IPS-18c (cell line): ENCODE results near the gene PHLPP1.

ENCODE experiments used
- H3K4me3 ChIP-seq: 2 replicates; pipeline ENCODE4 v1.7.0; 2013; ENCODE audit warnings: low read depth, mild to moderate bottlenecking, low read length, moderate library complexity; ENCODE audit not compliant: insufficient read depth
- H3K9me3 ChIP-seq: one replicate; pipeline ENCODE4 v1.6.1; 2013; ENCODE audit warnings: mild to moderate bottlenecking, low read length, moderate library complexity; ENCODE audit not compliant: control insufficient read depth, insufficient read depth

PHLPP1 gene

DNA sequence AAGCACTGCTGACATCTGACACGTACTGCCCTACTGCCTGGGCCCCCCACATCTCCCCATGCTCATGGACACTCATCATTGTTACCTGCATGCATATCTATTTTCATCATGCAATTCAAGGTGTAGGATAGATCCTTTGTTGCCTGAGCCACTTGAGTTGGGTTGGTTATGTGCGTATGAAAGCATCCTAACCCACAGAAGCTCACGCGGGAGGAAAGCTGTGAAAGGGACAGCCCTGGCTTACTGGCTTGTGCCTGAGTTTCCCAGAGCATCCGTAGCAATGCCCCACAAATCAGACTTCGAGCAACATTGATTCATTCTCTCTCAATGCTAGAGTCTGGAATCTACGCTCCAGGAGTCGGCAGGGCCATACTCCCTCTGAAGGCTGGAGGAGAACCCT lies 285.5 kb downstream of the PHLPP1 start:
- no peak overlapping the region for H3K4me3 ChIP-seq
- no peaks in the 10 kb centered on the region for H3K9me3 ChIP-seq

GRCh38 chr18:63001861-63002260 lies 286.5 kb downstream of the PHLPP1 start:
- H3K9me3 ChIP-seq, result no peaks in the 10 kb centered on the region

DNA sequence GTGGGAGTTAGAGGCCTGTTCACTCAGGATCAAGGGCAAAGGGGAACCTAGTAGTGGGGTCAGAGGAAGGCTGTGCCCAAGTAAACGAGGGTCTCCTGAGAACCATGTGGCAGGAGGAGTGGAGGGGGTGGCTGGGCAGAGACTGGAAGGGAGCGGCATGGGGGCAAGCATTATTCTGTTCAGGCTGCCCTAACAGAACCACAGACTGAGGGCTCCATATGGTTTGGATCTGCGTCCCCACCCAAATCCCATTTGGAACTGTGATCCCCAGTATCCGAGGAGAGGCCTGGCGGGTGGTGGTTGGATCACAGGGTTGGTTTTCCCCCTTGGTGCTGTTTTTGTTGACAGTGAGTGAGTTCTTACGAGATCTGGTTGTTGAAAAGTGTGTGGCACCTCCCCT lies 287.0 kb downstream of the PHLPP1 start:
- Histone ChIP-seq H3K9me3 (no peaks in the 10 kb centered on the region), H3K4me3 (no peak overlapping the region)

More at GRCh38 chr18:63001861-63002260, 286.5 kb downstream of the PHLPP1 start:
- H3K4me3 ChIP-seq, result no peak overlapping the region

- H3K4me3 ChIP-seq, result no peak overlapping the region
Measured at GRCh38 chr18:63002803-63003445, 287.6 kb downstream of the PHLPP1 start.

GRCh38 chr18:63003899-63004298 lies 288.6 kb downstream of the PHLPP1 start:
- Histone ChIP-seq H3K9me3 (no peaks in the 10 kb centered on the region), H3K4me3 (no peak overlapping the region)

More at GRCh38 chr18:63002803-63003445, 287.6 kb downstream of the PHLPP1 start:
- no peaks in the 10 kb centered on the region for H3K9me3 ChIP-seq

GRCh38 chr18:63004466-63005089 lies 289.2 kb downstream of the PHLPP1 start:
- H3K4me3 ChIP-seq, result no peak overlapping the region

DNA sequence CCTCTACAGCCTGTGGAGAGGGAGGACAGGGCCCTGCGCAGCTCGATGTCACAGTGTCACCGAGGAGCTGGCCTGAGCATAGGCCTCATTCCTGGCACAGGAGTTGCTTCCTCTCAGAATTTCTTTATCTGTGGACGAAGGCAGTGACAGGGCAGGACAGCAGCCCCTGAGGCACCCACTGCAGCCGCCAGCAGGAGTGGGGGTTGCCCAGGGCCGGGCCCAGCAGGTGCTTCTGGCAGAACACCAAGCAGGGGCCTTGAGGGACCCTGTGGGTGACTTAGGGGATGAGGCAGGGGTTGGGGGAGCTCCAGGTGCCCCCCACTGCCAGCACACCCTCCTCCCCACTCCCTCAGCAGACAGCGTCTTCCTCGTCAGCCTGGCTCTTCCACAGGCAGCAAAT lies 290.0 kb downstream of the PHLPP1 start:
- Histone ChIP-seq H3K9me3 (no peaks in the 10 kb centered on the region), H3K4me3 (no peak overlapping the region)

More at GRCh38 chr18:63004466-63005089, 289.2 kb downstream of the PHLPP1 start:
- no peaks in the 10 kb centered on the region for H3K9me3 ChIP-seq

DNA sequence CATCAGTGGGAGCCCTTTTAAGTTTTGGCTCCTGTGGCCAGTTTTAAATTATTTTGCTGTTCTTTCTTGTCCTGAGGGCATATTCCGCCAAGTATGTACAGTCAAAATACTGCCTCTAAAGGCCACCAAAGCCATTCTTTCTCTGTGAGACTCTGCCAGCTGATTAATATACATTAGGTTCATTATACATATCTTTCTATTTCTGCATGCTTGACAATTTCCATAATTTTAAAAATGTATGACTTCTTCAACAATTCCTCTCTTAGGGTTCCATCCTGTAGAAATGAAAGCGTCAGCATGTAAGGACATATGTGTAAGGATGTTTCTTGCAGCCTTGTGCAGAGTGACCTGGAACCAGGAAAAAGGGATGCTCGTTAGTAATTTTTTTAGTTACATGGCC lies 291.9 kb downstream of the PHLPP1 start:
- Histone ChIP-seq H3K4me3 (no peak overlapping the region), H3K9me3 (no peaks in the 10 kb centered on the region)

DNA sequence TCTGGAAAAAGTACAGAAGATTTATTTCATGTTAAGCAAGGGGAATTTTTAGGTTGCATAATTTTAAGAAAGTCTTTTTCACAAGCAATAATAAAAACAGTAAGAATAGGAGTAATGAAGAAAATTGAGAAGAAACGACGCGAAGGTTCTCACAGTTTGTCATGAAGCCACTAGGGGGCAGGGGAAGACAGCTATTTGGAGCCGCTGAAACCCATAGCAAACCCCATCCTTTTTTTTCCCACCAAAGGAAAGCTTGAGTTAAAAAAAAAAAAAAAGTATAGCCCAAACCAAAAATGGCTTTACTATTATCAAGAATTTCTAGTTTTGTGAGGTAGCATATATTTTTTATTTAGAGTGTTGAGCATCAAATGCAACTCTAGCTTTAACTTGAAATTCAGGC lies 300.9 kb downstream of the PHLPP1 start:
- H3K4me3 ChIP-seq, result no peak overlapping the region
- no peaks in the 10 kb centered on the region for H3K9me3 ChIP-seq

DNA sequence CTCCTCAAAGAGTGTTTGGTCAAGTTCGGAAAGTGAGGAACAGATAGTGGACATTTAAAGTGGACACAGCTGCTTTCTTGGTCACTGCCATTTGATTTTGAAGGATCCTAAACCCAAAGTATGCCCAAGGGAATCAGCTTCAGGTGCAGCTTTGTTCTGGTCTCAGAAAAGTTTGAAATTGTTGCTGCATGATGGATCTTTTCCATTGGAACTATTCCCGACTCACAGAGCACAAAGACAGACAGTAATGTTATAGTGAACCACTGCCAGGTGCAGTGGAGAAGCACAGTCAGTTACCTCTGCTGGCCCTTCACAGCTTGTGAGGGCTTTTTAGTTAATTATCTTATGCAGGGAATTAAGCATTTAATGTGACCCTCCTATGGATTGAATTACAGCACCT lies 301.7 kb downstream of the PHLPP1 start:
- H3K9me3 ChIP-seq, result no peaks in the 10 kb centered on the region

GRCh38 chr18:63017977-63018376 lies 302.6 kb downstream of the PHLPP1 start:
- Histone ChIP-seq H3K9me3 (no peaks in the 10 kb centered on the region), H3K4me3 (no peak overlapping the region)

More for the DNA sequence above, 301.7 kb downstream of the PHLPP1 start:
- no peak overlapping the region for H3K4me3 ChIP-seq

GRCh38 chr18:63022429-63023022 lies 307.2 kb downstream of the PHLPP1 start:
- Histone ChIP-seq H3K9me3 (no peaks in the 10 kb centered on the region), H3K4me3 (no peak overlapping the region)

DNA sequence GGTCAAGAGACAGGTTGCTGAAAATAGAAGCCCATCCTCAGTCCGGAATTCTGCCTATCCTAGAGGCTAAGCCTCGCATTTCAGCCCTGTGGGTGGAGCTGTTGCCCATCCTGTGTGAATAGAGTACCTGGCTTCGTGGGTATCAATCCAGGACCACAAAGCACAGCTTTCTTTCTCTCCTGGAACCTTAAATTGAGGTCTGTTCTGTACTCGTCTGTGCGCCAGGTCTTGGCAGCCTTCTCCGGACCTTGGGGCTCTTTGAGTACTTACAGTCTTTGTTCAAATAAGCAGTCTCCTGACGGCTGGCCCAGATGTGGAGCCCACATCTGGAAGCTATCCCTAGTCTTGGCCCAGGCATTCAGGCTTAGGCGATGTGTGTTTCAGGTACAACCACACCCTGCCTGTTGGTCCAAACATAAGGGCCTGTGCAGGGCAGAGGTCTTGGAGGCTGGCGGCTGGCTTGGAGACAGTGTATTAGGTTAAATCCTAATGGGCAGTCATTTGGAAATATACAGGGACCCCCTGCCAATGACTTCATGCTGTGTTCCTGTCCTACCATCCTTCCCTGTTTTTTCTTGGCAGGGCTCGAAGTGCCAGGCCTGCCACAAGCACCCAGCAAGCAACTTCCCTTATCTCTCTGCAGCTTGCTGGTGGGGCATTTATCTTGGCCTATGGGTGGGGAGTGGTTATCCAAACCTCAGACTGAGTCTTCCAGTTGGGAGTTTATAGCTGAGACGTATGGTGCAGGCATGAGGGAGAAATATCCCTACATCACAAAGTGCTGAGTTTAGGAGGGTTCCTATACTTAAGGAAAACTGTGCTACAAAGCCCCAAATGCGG lies 310.1 kb downstream of the PHLPP1 start:
- Histone ChIP-seq H3K9me3 (no peaks in the 10 kb centered on the region), H3K4me3 (no peak overlapping the region)

DNA sequence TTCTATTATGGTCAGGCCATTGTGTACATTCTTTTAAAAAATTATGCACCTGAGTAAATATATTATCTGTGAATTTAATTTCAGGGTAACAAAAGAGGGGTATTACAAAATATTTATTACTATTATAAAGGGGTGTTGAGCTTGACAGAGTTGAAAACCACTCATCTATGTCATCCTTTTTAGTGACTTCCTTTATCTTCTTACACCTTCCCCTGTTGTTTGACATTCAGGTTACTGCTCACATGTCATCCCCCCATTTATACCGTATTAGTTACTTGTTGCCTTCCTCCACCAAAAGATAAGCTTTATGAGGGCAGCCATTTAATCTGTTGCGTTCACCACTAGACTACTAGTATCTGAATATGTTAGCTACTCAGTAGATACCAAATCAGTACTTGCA lies 313.0 kb downstream of the PHLPP1 start:
- no peak overlapping the region for H3K4me3 ChIP-seq
- no peaks in the 10 kb centered on the region for H3K9me3 ChIP-seq
